Heart left ventricle (tissue), 16 donors: ENCODE measurements around the gene CEACAM8. TPM values are rescaled to one million over a fixed set of nuclear protein-coding genes. Genes with fewer than 3 reads are reported as not detected.

Source experiments
- ATAC-seq, 4 donors: fragments of 200-7000 bp; cut with Tn5 transposase; one replicate each; pipeline ENCODE4 v1.9.1; 2020 to 2022; ENCODE audit warnings: moderate library complexity in 4 of 4, mild to moderate bottlenecking in 3 of 4, moderate number of reproducible peaks in 1 of 4
- DNase-seq, 5 donors: peaks; one replicate each; pipeline ENCODE4 v3.0.0-alpha.2; 2020
- H3K27ac ChIP-seq, 12 donors: fragments of 200-600 bp; sonication (generic) in 4 of 12; one replicate each; pipeline versions ENCODE4 v1.5.0 to v1.8.0; 2016 to 2022; ENCODE audit warnings: mild to moderate bottlenecking in 2 of 12
- H3K27me3 ChIP-seq, 9 donors: fragments of 200-600 bp; sonication (generic) in 2 of 9; one replicate each; pipeline versions ENCODE4 v1.5.1 to v1.8.0; 2016 to 2022; ENCODE audit warnings: mild to moderate bottlenecking in 3 of 9
- H3K36me3 ChIP-seq, 9 donors: fragments of 200-600 bp; sonication (generic) in 2 of 9; one replicate each; pipeline versions ENCODE4 v1.5.0 to v1.8.0; 2018 to 2022; ENCODE audit warnings: mild to moderate bottlenecking in 2 of 9
- H3K4me1 ChIP-seq, 12 donors: fragments of 200-600 bp; sonication (generic) in 4 of 12; one replicate each; pipeline versions ENCODE4 v1.5.0 to v1.8.0; 2016 to 2022; ENCODE audit warnings: mild to moderate bottlenecking in 3 of 12
- H3K4me3 ChIP-seq, 12 donors: fragments of 200-600 bp; sonication (generic) in 4 of 12; one replicate each; pipeline versions ENCODE4 v1.5.0 to v1.8.0; 2017 to 2022; ENCODE audit warnings: mild to moderate bottlenecking in 9 of 12, moderate library complexity in 4 of 12
- H3K9me3 ChIP-seq, 12 donors: fragments of 200-600 bp; sonication (generic) in 4 of 12; one replicate each; pipeline versions ENCODE4 v1.5.0 to v1.8.0; 2016 to 2022; ENCODE audit warnings: mild to moderate bottlenecking in 1 of 12
- POLR2A ChIP-seq, 2 donors: fragments of 450-650 bp; IDR thresholded peaks; one replicate each; pipeline ENCODE4 v1.6.1; 2017; ENCODE audit warnings: antibody characterized with exemption in 2 of 2, mild to moderate bottlenecking in 2 of 2, moderate library complexity in 2 of 2
- WGBS, 4 donors: extraction: QIAGEN DNeasy Blood & Tissue Kit in 2 of 4; methylation state at CpG; one replicate each; pipeline versions ENCODE4 v1.1.5 to v1.1.7; 2013 to 2018; 5-methylcytosine and 5-hydroxymethylcytosine counted together
- intact Hi-C, 10 donors: fragments of 100-400 bp; cut with DNase I; formaldehyde crosslinking; loops; one replicate each; pipeline versions ENCODE4 v1.11.1 to v1.14.2; 2022
- polyA plus RNA-seq, 2 donors: library from polyadenylated mRNA; stranded (reverse); fragments of 200-250 nt; gene quantifications; one replicate each; pipeline ENCODE4 v1.2.3, GENCODE V29; 2013
- total RNA-seq, 9 donors: library from RNA; depleted of rRNA in 2 of 9; stranded (reverse); fragments of >200 nt in 2 of 9; fragmentation: NEBNext Ultra II Directional in 3 of 9; extraction: Animal tissue kit (Norgen Biotek cat#: 25700) in 3 of 9; gene quantifications; one replicate each; pipeline versions ENCODE4 v1.1.0 to v1.2.4, GENCODE V29; 2016 to 2023
- TF ChIP-seq, protein P1 (sequence below), 12 donors: fragments of 200-600 bp; sonication (generic) in 4 of 12; IDR thresholded peaks; one replicate each; pipeline versions ENCODE4 v1.5.0 to v1.8.0; 2018 to 2022; ENCODE audit warnings: antibody characterized with exemption in 12 of 12, mild to moderate bottlenecking in 5 of 12
- donor health status: ischemic (EF 13 %, LVEDD 7.1; RV severe dilation, severe dysfunction).
- donor health status: healthy with polysubstance abuse.
- donor health status: DM: no; HTN: yes; CAD: no.
- donor health status: DM: no; HTN: no; CAD: no.
- donor health status: ischemic (EF 25% LVEDD 6.9; RV normal size, moderate dysfunction).
- donor health status: ischemic (EF 25% LVEDD 5.7; RV mildly dilated, moderate dysfunction).
- donor health status: healthy.
- donor health status: DM: yes; HTN: yes; CAD: no.
- donor health status: ischemic (EF 35%, LVEDD 5.7; RV mildly dilated, moderate dysfunction).
- donor health status: nonischemic (EF 11% LVEDD 7.7; RV severe dilation, severe dysfunction).
- donor health status: DM: yes; HTN: yes; CAD: no.
- donor health status: PGD.
- donor health status: ischemic (EF 29% LVEDD 5.4; RV normal size, mild dysfunction).
- donor health status: nonischemic (EF 23%, LVEDD 6.1; RV moderate dilation, normal function).

The CEACAM8 gene
- total and polyA plus RNA-seq, 11 donors: 0.10 to 0.56 TPM; not detected in 9

DNA sequence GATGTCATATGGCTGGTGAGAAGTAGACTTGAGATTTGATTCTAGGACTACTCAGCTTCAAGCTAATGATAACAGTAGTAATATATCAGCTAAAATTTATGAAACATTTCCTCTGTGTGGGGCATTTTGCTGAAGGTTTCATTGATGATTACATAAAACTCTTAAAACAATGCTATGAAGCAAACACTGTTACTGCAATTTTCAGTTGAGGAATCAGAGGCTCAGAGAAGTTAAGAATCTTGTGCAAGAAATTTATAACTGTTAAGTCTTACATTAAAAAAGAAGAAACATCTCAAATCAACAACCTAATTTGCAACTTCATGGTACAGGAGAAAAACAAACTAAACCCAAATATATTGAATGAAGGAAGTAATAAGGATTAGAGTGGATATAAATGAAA, 10.3 kb downstream of the CEACAM8 start:
- H3K27me3 ChIP-seq: peaks cover 0 to 11% (median 0%) of the 10 kb centered on the region in 9 donors
- H3K4me1 ChIP-seq: no peaks in the 10 kb centered on the region
- ATAC-seq (no peak), DNase-seq (no peak)
- H3K9me3 ChIP-seq: no peaks in the 10 kb centered on the region
- H3K27ac ChIP-seq: no peak overlapping the region
- intact Hi-C loops: no loop called here
- H3K36me3 ChIP-seq: no peaks in the 10 kb centered on the region
- no peak overlapping the region for H3K4me3 ChIP-seq
- TF ChIP-seq, protein P1, sequence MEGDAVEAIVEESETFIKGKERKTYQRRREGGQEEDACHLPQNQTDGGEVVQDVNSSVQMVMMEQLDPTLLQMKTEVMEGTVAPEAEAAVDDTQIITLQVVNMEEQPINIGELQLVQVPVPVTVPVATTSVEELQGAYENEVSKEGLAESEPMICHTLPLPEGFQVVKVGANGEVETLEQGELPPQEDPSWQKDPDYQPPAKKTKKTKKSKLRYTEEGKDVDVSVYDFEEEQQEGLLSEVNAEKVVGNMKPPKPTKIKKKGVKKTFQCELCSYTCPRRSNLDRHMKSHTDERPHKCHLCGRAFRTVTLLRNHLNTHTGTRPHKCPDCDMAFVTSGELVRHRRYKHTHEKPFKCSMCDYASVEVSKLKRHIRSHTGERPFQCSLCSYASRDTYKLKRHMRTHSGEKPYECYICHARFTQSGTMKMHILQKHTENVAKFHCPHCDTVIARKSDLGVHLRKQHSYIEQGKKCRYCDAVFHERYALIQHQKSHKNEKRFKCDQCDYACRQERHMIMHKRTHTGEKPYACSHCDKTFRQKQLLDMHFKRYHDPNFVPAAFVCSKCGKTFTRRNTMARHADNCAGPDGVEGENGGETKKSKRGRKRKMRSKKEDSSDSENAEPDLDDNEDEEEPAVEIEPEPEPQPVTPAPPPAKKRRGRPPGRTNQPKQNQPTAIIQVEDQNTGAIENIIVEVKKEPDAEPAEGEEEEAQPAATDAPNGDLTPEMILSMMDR (IDR thresholded peaks at IDR 0.05): no peak
- no peak for TF ChIP-seq POLR2A (IDR thresholded peaks at IDR 0.05)

DNA sequence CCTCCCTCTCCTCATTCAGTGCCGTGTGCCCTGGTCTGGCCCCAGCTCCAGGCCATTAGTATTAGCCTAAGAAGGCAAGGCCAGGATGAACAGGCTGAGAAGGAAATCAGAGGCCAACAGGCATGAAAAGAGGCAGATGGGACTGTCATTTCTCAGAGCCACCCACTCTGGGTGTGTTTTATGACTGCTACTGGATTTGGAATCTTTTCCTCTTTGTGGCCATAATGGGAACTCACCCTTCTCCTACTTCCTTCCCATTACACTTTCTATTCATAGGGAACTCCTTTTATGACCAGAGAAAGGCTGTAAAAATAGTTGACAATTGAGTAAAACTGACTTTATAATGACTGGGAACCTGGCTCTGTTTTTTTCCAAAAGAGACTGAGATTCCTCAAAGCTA, 17.7 kb downstream of the CEACAM8 start:
- Histone ChIP-seq H3K4me3 (no peak overlapping the region), H3K4me1 (peaks cover 0 to 6% (median 0%) of the 10 kb centered on the region in 12 donors), H3K27ac (no peak overlapping the region), H3K9me3 (no peaks in the 10 kb centered on the region), H3K27me3 (peaks cover 0 to 5% (median 0%) of the 10 kb centered on the region in 9 donors), H3K36me3 (no peaks in the 10 kb centered on the region)
- no peak for DNase-seq
- ATAC-seq: no peak
- 69 to 78% (median 73%) methylated on average over 1 of the region's 1 CpG for WGBS, 4 donors
- intact Hi-C loops: no loop called here
- TF ChIP-seq, protein P1 (IDR thresholded peaks at IDR 0.05): no peak
- no peak for TF ChIP-seq POLR2A (IDR thresholded peaks at IDR 0.05)

DNA sequence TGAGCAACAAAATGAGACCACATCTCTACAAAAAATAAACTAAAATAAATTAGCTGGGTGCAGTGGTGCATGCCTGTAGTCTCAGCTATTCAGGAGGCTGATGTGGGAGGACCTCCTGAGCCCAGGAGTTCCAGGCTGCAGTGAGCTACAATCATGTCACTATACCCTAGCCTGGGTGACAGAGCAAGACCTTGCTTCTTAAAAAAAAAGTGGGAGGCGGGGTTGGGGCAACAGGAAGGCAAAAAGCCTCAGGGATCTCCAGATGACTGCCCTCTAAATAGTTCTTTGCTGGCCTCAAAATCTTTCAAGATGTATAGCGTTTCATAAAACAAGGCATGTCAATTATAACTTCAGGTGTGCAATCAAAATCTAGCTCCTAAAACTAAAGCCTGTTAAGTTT, 18.5 kb downstream of the CEACAM8 start:
- Histone ChIP-seq H3K27ac (no peak overlapping the region), H3K27me3 (peaks cover 0 to 5% (median 0%) of the 10 kb centered on the region in 9 donors), H3K4me1 (peaks cover 0 to 6% (median 0%) of the 10 kb centered on the region in 12 donors), H3K4me3 (no peak overlapping the region), H3K36me3 (no peaks in the 10 kb centered on the region), H3K9me3 (no peaks in the 10 kb centered on the region)
- 76 to 91% (median 85%) methylated on average over 2 of the region's 2 CpGs for WGBS, 4 donors
- DNase-seq (no peak), ATAC-seq (no peak)
- intact Hi-C loops: no loop called here
- TF ChIP-seq, protein P1 (IDR thresholded peaks at IDR 0.05): no peak

DNA sequence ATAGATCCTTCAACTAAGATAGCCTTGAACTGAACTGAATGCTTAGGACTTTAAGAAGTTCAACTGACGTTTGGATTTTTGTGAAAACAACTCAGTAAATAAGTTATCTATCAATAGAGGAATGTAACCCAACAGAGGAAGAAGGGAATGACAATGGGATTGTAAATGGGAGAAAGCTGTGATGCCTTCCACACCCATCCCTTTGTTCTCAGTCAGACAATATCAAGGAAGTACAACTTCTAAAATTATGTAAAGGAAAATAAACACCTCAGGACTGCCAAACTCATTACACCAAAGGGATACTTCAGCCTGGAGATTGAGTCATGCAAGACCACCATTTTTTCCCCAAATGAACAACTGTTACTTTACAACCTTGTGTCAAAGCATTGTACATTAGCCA, 21.1 kb downstream of the CEACAM8 start:
- no peak for DNase-seq
- peaks cover 0 to 6% (median 0%) of the 10 kb centered on the region in 12 donors for H3K4me1 ChIP-seq
- H3K27ac ChIP-seq: no peak overlapping the region
- no peak for ATAC-seq
- H3K9me3 ChIP-seq: no peaks in the 10 kb centered on the region
- TF ChIP-seq POLR2A (IDR thresholded peaks at IDR 0.05): no peak
- TF ChIP-seq, protein P1 (IDR thresholded peaks at IDR 0.05): no peak
- intact Hi-C loops: no loop called here
- 35 to 43% (median 42%) methylated on average over 1 of the region's 1 CpG for WGBS, 4 donors
- H3K36me3 ChIP-seq: no peaks in the 10 kb centered on the region
- H3K4me3 ChIP-seq: no peak overlapping the region
- peaks cover 0 to 5% (median 0%) of the 10 kb centered on the region in 9 donors for H3K27me3 ChIP-seq
